ENCODE data around the gene ADARB2. TPM values are rescaled to one million over a fixed set of nuclear protein-coding genes. Genes with fewer than 3 reads are reported as not detected.

The ADARB2 gene
- total and polyA plus RNA-seq, 4 donors: 0.22 to 1.3 (median 0.55) TPM

- Histone ChIP-seq H3K27me3 (ENCODE audit: control insufficient read depth in 3 of 3, insufficient read depth in 3 of 3, low read length in 2 of 3) (peaks cover 0 to 22% (median 21%) of the 10 kb centered on the region in 3 donors), H3K4me3 (no peak overlapping the region), H3K9ac (ENCODE audit: insufficient read depth in 1 of 2, low read length in 2 of 2) (no peak overlapping the region), H3K9me3 (ENCODE audit: control insufficient read depth in 4 of 4, insufficient read depth in 3 of 4, low read length in 3 of 4) (no peaks in the 10 kb centered on the region), H3K4me1 (ENCODE audit: control insufficient read depth in 5 of 5, insufficient read depth in 5 of 5, low read length in 5 of 5) (peaks cover 0 to under 1% (median 0%) of the 10 kb centered on the region in 5 donors), H3K27ac (ENCODE audit: low read depth in 1 of 2, low read length in 1 of 2) (no peak overlapping the region), H3K36me3 (ENCODE audit: control insufficient read depth in 4 of 4, insufficient read depth in 4 of 4, low read length in 4 of 4) (no peaks in the 10 kb centered on the region)
- 86% methylated on average over 4 of the region's 4 CpGs for WGBS, 2 donors
- DNase-seq (no peak), ATAC-seq (ENCODE audit: insufficient read depth, low FRiP score) (no peak)
- TF ChIP-seq, protein P1, sequence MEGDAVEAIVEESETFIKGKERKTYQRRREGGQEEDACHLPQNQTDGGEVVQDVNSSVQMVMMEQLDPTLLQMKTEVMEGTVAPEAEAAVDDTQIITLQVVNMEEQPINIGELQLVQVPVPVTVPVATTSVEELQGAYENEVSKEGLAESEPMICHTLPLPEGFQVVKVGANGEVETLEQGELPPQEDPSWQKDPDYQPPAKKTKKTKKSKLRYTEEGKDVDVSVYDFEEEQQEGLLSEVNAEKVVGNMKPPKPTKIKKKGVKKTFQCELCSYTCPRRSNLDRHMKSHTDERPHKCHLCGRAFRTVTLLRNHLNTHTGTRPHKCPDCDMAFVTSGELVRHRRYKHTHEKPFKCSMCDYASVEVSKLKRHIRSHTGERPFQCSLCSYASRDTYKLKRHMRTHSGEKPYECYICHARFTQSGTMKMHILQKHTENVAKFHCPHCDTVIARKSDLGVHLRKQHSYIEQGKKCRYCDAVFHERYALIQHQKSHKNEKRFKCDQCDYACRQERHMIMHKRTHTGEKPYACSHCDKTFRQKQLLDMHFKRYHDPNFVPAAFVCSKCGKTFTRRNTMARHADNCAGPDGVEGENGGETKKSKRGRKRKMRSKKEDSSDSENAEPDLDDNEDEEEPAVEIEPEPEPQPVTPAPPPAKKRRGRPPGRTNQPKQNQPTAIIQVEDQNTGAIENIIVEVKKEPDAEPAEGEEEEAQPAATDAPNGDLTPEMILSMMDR (IDR thresholded peaks at IDR 0.05; ENCODE audit: control extremely low read depth, extremely low read depth): no peak
Observed at GRCh38 chr10:1372212-1372611, 365.1 kb downstream of the ADARB2 start.

GRCh38 chr10:1370298-1370697 is 367.0 kb downstream of the ADARB2 start:
- no peaks in the 10 kb centered on the region for H3K9me3 ChIP-seq (ENCODE audit: control insufficient read depth in 4 of 4, insufficient read depth in 3 of 4, low read length in 3 of 4)
- no peak for DNase-seq
- TF ChIP-seq, protein P1 (IDR thresholded peaks at IDR 0.05; ENCODE audit: control extremely low read depth, extremely low read depth): no peak
- peaks cover 0 to 29% (median 19%) of the 10 kb centered on the region in 3 donors for H3K27me3 ChIP-seq (ENCODE audit: control insufficient read depth in 3 of 3, insufficient read depth in 3 of 3, low read length in 2 of 3)
- WGBS, 2 donors: 66 to 81% methylated on average over 1 of the region's 1 CpG
- ATAC-seq (ENCODE audit: insufficient read depth, low FRiP score): no peak
- no peak overlapping the region for H3K27ac ChIP-seq (ENCODE audit: low read depth in 1 of 2, low read length in 1 of 2)
- H3K4me3 ChIP-seq: no peak overlapping the region
- no peaks in the 10 kb centered on the region for H3K4me1 ChIP-seq (ENCODE audit: control insufficient read depth in 5 of 5, insufficient read depth in 5 of 5, low read length in 5 of 5)
- no peak overlapping the region for H3K9ac ChIP-seq (ENCODE audit: insufficient read depth in 1 of 2, low read length in 2 of 2)
- H3K36me3 ChIP-seq (ENCODE audit: control insufficient read depth in 4 of 4, insufficient read depth in 4 of 4, low read length in 4 of 4): no peaks in the 10 kb centered on the region

DNA sequence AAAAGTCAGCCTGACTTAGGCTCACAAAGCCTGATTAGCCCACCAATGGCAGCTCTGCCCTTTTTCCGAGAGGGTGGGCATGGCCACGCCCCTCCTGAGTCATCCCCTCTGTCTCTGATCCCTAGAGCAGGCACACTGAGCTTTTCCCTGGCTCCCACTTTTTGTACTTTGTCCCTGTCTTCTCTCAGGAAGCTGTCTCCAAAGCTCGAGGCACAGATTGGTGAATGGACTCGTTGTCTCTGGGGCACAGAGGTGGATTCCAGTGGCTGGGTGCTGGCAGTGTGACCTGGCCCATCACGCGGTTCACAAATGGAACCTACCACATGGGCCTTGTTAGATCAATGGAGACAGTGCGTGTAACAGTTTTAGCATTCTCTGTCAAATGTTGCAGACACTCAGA is 367.7 kb downstream of the ADARB2 start:
- peaks cover 0 to 29% (median 19%) of the 10 kb centered on the region in 3 donors for H3K27me3 ChIP-seq (ENCODE audit: control insufficient read depth in 3 of 3, insufficient read depth in 3 of 3, low read length in 2 of 3)
- TF ChIP-seq, protein P1 (IDR thresholded peaks at IDR 0.05; ENCODE audit: control extremely low read depth, extremely low read depth): no peak
- ATAC-seq (ENCODE audit: insufficient read depth, low FRiP score) (no peak), DNase-seq (no peak)
- no peaks in the 10 kb centered on the region for H3K4me1 ChIP-seq (ENCODE audit: control insufficient read depth in 5 of 5, insufficient read depth in 5 of 5, low read length in 5 of 5)
- H3K9me3 ChIP-seq (ENCODE audit: control insufficient read depth in 4 of 4, insufficient read depth in 3 of 4, low read length in 3 of 4): no peaks in the 10 kb centered on the region
- 68 to 73% methylated on average over 7 of the region's 7 CpGs for WGBS, 2 donors
- H3K36me3 ChIP-seq (ENCODE audit: control insufficient read depth in 4 of 4, insufficient read depth in 4 of 4, low read length in 4 of 4): no peaks in the 10 kb centered on the region
- H3K4me3 ChIP-seq: no peak overlapping the region
- H3K9ac ChIP-seq (ENCODE audit: insufficient read depth in 1 of 2, low read length in 2 of 2): no peak overlapping the region
- H3K27ac ChIP-seq (ENCODE audit: low read depth in 1 of 2, low read length in 1 of 2): no peak overlapping the region

GRCh38 chr10:1369197-1369596 is 368.1 kb downstream of the ADARB2 start:
- Histone ChIP-seq H3K9me3 (ENCODE audit: control insufficient read depth in 4 of 4, insufficient read depth in 3 of 4, low read length in 3 of 4) (no peaks in the 10 kb centered on the region), H3K27ac (ENCODE audit: low read depth in 1 of 2, low read length in 1 of 2) (no peak overlapping the region), H3K4me3 (no peak overlapping the region), H3K9ac (ENCODE audit: insufficient read depth in 1 of 2, low read length in 2 of 2) (no peak overlapping the region), H3K4me1 (ENCODE audit: control insufficient read depth in 5 of 5, insufficient read depth in 5 of 5, low read length in 5 of 5) (no peaks in the 10 kb centered on the region), H3K36me3 (ENCODE audit: control insufficient read depth in 4 of 4, insufficient read depth in 4 of 4, low read length in 4 of 4) (no peaks in the 10 kb centered on the region), H3K27me3 (ENCODE audit: control insufficient read depth in 3 of 3, insufficient read depth in 3 of 3, low read length in 2 of 3) (peaks cover 0 to 29% (median 24%) of the 10 kb centered on the region in 3 donors)
- no peak for ATAC-seq (ENCODE audit: insufficient read depth, low FRiP score)
- no peak for DNase-seq
- WGBS, 2 donors: 64 to 70% methylated on average over 7 of the region's 7 CpGs
- TF ChIP-seq, protein P1 (IDR thresholded peaks at IDR 0.05; ENCODE audit: control extremely low read depth, extremely low read depth): no peak
